ENCODE data around the gene ATP5F1D.

ATP5F1D gene

GRCh38 chr19:1259876-1260748 is 18.6 kb downstream of the ATP5F1D start:
- Histone ChIP-seq H3K27me3 (ENCODE audit: control insufficient read depth, insufficient read depth, low read length) (no peaks in the 10 kb centered on the region), H3K4me3 (ENCODE audit: low read depth, low read length) (peak overlapping the region; percentile 32), H3K36me3 (ENCODE audit: control insufficient read depth, insufficient read depth, low read length) (peaks cover 29% of the 10 kb centered on the region), H3K9ac (ENCODE audit: low read depth, low read length) (no peak overlapping the region), H3K9me3 (ENCODE audit: control insufficient read depth, insufficient read depth, low read length) (no peaks in the 10 kb centered on the region), H3K4me1 (ENCODE audit: control insufficient read depth, insufficient read depth, low read length) (peaks cover 12% of the 10 kb centered on the region)

- Histone ChIP-seq H3K4me3 (ENCODE audit: low read depth, low read length) (peak overlapping the region; percentile 91), H3K9ac (ENCODE audit: low read depth, low read length) (peak overlapping the region; percentile 68), H3K4me1 (ENCODE audit: control insufficient read depth, insufficient read depth, low read length) (peaks cover 14% of the 10 kb centered on the region), H3K27me3 (ENCODE audit: control insufficient read depth, insufficient read depth, low read length) (no peaks in the 10 kb centered on the region), H3K9me3 (ENCODE audit: control insufficient read depth, insufficient read depth, low read length) (no peaks in the 10 kb centered on the region), H3K36me3 (ENCODE audit: control insufficient read depth, insufficient read depth, low read length) (peaks cover 22% of the 10 kb centered on the region)
Observed at GRCh38 chr19:1260749-1261537, 19.4 kb downstream of the ATP5F1D start.

- Histone ChIP-seq H3K4me1 (ENCODE audit: control insufficient read depth, insufficient read depth, low read length) (peaks cover 14% of the 10 kb centered on the region), H3K27me3 (ENCODE audit: control insufficient read depth, insufficient read depth, low read length) (no peaks in the 10 kb centered on the region), H3K9me3 (ENCODE audit: control insufficient read depth, insufficient read depth, low read length) (no peaks in the 10 kb centered on the region), H3K9ac (ENCODE audit: low read depth, low read length) (peak overlapping the region; percentile 68), H3K36me3 (ENCODE audit: control insufficient read depth, insufficient read depth, low read length) (peaks cover 20% of the 10 kb centered on the region), H3K4me3 (ENCODE audit: low read depth, low read length) (peak overlapping the region; percentile 91)
Observed at GRCh38 chr19:1261538-1261797, 19.9 kb downstream of the ATP5F1D start.

- Histone ChIP-seq H3K36me3 (ENCODE audit: control insufficient read depth, insufficient read depth, low read length) (peaks cover 15% of the 10 kb centered on the region), H3K4me3 (ENCODE audit: low read depth, low read length) (peak overlapping the region; percentile 91), H3K9ac (ENCODE audit: low read depth, low read length) (peak overlapping the region; percentile 79), H3K27me3 (ENCODE audit: control insufficient read depth, insufficient read depth, low read length) (no peaks in the 10 kb centered on the region), H3K9me3 (ENCODE audit: control insufficient read depth, insufficient read depth, low read length) (no peaks in the 10 kb centered on the region), H3K4me1 (ENCODE audit: control insufficient read depth, insufficient read depth, low read length) (peaks cover 12% of the 10 kb centered on the region)
Observed at GRCh38 chr19:1261798-1262622, 20.5 kb downstream of the ATP5F1D start.

- H3K9ac ChIP-seq (ENCODE audit: low read depth, low read length), result no peak overlapping the region
- no peaks in the 10 kb centered on the region for H3K27me3 ChIP-seq (ENCODE audit: control insufficient read depth, insufficient read depth, low read length)
- H3K36me3 ChIP-seq (ENCODE audit: control insufficient read depth, insufficient read depth, low read length), result peaks cover 11% of the 10 kb centered on the region
- H3K4me1 ChIP-seq (ENCODE audit: control insufficient read depth, insufficient read depth, low read length), result peaks cover 12% of the 10 kb centered on the region
- no peaks in the 10 kb centered on the region for H3K9me3 ChIP-seq (ENCODE audit: control insufficient read depth, insufficient read depth, low read length)
- H3K4me3 ChIP-seq (ENCODE audit: low read depth, low read length), result peak overlapping the region; percentile 91
Observed at GRCh38 chr19:1262623-1263123, 21.1 kb downstream of the ATP5F1D start.

- H3K4me1 ChIP-seq (ENCODE audit: control insufficient read depth, insufficient read depth, low read length), result peaks cover 12% of the 10 kb centered on the region
- H3K9me3 ChIP-seq (ENCODE audit: control insufficient read depth, insufficient read depth, low read length), result no peaks in the 10 kb centered on the region
- no peaks in the 10 kb centered on the region for H3K27me3 ChIP-seq (ENCODE audit: control insufficient read depth, insufficient read depth, low read length)
- H3K9ac ChIP-seq (ENCODE audit: low read depth, low read length), result no peak overlapping the region
- no peak overlapping the region for H3K4me3 ChIP-seq (ENCODE audit: low read depth, low read length)
- peaks cover 7% of the 10 kb centered on the region for H3K36me3 ChIP-seq (ENCODE audit: control insufficient read depth, insufficient read depth, low read length)
Observed at GRCh38 chr19:1263188-1263587, 21.6 kb downstream of the ATP5F1D start.

- Histone ChIP-seq H3K9me3 (ENCODE audit: control insufficient read depth, insufficient read depth, low read length) (no peaks in the 10 kb centered on the region), H3K27me3 (ENCODE audit: control insufficient read depth, insufficient read depth, low read length) (no peaks in the 10 kb centered on the region), H3K4me3 (ENCODE audit: low read depth, low read length) (no peak overlapping the region), H3K36me3 (ENCODE audit: control insufficient read depth, insufficient read depth, low read length) (peaks cover 3% of the 10 kb centered on the region), H3K4me1 (ENCODE audit: control insufficient read depth, insufficient read depth, low read length) (peaks cover 11% of the 10 kb centered on the region), H3K9ac (ENCODE audit: low read depth, low read length) (no peak overlapping the region)
Observed at GRCh38 chr19:1264801-1265614, 23.5 kb downstream of the ATP5F1D start.

- Histone ChIP-seq H3K27me3 (ENCODE audit: control insufficient read depth, insufficient read depth, low read length) (no peaks in the 10 kb centered on the region), H3K4me1 (ENCODE audit: control insufficient read depth, insufficient read depth, low read length) (peaks cover 10% of the 10 kb centered on the region), H3K4me3 (ENCODE audit: low read depth, low read length) (peak overlapping the region; percentile 79), H3K9ac (ENCODE audit: low read depth, low read length) (peak overlapping the region; percentile 70), H3K36me3 (ENCODE audit: control insufficient read depth, insufficient read depth, low read length) (peaks cover 6% of the 10 kb centered on the region), H3K9me3 (ENCODE audit: control insufficient read depth, insufficient read depth, low read length) (no peaks in the 10 kb centered on the region)
Observed at GRCh38 chr19:1265615-1266128, 24.1 kb downstream of the ATP5F1D start.

- Histone ChIP-seq H3K36me3 (ENCODE audit: control insufficient read depth, insufficient read depth, low read length) (peaks cover 12% of the 10 kb centered on the region), H3K9ac (ENCODE audit: low read depth, low read length) (peak overlapping the region; percentile 70), H3K4me1 (ENCODE audit: control insufficient read depth, insufficient read depth, low read length) (peaks cover 10% of the 10 kb centered on the region), H3K4me3 (ENCODE audit: low read depth, low read length) (peak overlapping the region; percentile 79), H3K9me3 (ENCODE audit: control insufficient read depth, insufficient read depth, low read length) (no peaks in the 10 kb centered on the region), H3K27me3 (ENCODE audit: control insufficient read depth, insufficient read depth, low read length) (no peaks in the 10 kb centered on the region)
Observed at GRCh38 chr19:1266129-1266915, 24.8 kb downstream of the ATP5F1D start.

- H3K4me3 ChIP-seq (ENCODE audit: low read depth, low read length), result peak overlapping the region; percentile 63
- H3K9ac ChIP-seq (ENCODE audit: low read depth, low read length), result no peak overlapping the region
- H3K4me1 ChIP-seq (ENCODE audit: control insufficient read depth, insufficient read depth, low read length), result peaks cover 10% of the 10 kb centered on the region
- peaks cover 19% of the 10 kb centered on the region for H3K36me3 ChIP-seq (ENCODE audit: control insufficient read depth, insufficient read depth, low read length)
- no peaks in the 10 kb centered on the region for H3K9me3 ChIP-seq (ENCODE audit: control insufficient read depth, insufficient read depth, low read length)
- no peaks in the 10 kb centered on the region for H3K27me3 ChIP-seq (ENCODE audit: control insufficient read depth, insufficient read depth, low read length)
Observed at GRCh38 chr19:1266916-1267476, 25.4 kb downstream of the ATP5F1D start.
